ENCODE measurements around the gene C19orf47.
A peak's percentile ranks its signal among the peaks of the same experiment; 100 is the strongest.

Gene C19orf47

DNA sequence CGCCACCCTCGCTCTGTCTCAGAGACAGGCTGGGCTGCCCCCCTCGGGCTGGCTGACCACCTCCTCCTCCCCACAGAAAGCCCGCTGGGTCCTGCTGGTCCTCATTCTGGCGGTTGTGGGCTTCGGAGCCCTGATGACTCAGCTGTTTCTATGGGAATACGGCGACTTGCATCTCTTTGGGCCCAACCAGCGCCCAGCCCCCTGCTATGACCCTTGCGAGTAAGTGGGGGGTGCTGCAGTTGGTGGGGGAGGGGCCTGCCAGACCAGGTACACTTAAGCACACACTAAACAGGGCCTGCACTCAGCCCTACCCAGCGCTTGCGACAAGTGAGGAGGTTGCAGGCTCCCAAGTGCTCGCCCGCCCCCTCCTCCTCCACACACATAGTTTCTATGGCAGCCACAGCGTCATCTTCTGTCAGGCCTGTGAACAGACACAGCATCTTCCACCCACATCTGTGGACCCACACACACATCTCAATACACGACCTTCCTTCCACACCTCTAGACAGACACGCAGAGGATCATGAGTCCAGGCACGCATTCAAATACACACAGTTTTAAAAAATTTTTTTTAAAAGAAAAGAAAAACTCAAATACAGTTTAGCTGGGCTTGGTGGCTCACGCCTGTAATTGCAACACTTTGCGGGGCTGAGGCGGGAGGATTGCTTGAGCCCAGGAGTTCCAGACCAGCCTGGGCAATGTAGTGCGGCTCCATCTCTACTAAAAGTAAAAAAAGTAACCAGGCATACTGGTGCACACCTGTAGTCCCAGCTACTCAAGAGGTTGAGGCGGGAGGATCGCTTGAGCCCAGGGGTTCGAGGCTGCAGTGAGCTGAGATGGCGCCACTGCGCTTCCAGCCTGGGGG lies 18.7 kb upstream of the C19orf47 start:
- 95% methylated on average over 17 of the region's 27 CpGs for WGBS (ENCODE audit: insufficient coverage)
- Histone ChIP-seq H3K27ac (ENCODE audit: insufficient read depth in 1 of 2, low read depth in 1 of 2, low read length in 2 of 2, poor library complexity in 1 of 2, severe bottlenecking in 2 of 2) (no peak overlapping the region), H3K4me1 (ENCODE audit: control extremely low read depth in 1 of 4, control insufficient read depth in 4 of 4, insufficient read depth in 4 of 4, low read length in 3 of 4) (peaks cover 2 to 54% (median 35%) of the 10 kb centered on the region in 4 experiments), H3K36me3 (ENCODE audit: control insufficient read depth in 4 of 4, insufficient read depth in 4 of 4, low read length in 3 of 4) (peaks cover 0 to 26% (median 10%) of the 10 kb centered on the region in 4 experiments), H3K4me3 (ENCODE audit: control insufficient read depth in 1 of 7, extremely low read depth in 1 of 7, insufficient read depth in 4 of 7, low read depth in 2 of 7, low read length in 6 of 7) (no peak overlapping the region), H3K9me3 (ENCODE audit: control extremely low read depth in 1 of 5, control insufficient read depth in 4 of 5, insufficient read depth in 2 of 5, low read depth in 1 of 5, low read length in 4 of 5) (no peaks in the 10 kb centered on the region), H3K27me3 (replicated peaks in 2 of 5; ENCODE audit: control insufficient read depth in 4 of 5, insufficient read depth in 5 of 5, low read length in 4 of 5) (no peaks in the 10 kb centered on the region)
- ChIA-PET CTCF (interaction anchor here (0.7 kb wide), 1 partner anchor 14 kb away, joined by 3 read pairs; no protein-coding TSS in a partner anchor), POLR2A (interaction anchor here (0.6 kb wide), 1 partner anchor 32 kb away, joined by 4 read pairs; no protein-coding TSS in a partner anchor)
- DNase-seq, result peak in 2 of 3 donors; percentile 32 to 34

DNA sequence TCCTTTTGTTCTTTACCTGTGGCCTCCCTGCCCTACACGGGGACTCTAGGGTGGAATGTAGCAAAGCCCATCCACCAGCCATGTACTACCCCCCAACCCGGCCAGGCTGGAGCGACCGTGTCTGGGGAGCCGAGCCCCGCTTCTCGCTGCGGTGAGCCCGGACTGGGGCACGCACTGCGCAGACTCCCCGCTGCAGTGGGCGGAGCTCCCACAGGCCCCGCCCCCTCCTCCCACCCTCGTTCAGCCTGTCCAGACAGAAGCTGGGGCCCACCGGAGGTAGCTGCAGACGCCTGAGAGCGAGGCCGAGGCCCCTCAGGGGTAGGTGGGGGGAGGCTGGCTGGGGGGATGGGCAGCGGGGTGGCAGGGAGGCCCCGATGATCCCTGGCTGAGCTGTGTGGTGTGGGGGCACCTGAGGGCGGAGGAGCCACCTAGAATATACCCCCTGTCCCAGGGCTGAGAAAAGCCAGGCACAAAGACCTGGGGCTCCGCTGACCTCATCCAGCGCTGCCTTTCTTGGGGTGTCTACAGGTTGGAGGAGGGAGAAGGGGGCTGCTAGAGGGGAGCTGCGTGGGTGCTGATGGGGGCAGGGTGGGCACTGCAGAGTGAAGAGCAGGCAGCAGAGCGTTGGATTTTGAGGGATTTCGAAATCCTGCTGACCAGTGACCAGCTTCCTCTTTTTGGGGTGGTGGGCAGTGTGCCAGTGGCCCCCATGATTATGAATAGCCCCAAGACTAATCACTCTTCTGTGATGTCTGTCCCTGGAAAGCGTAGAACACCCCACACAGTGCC lies 17.6 kb upstream of the C19orf47 start:
- CTCF ChIA-PET, result interaction anchor here (0.7 kb wide), 1 partner anchor 15 kb away, joined by 3 read pairs; no protein-coding TSS in a partner anchor
- peak overlapping the region in 1 of 2 experiments; percentile 34 for H3K27ac ChIP-seq (ENCODE audit: insufficient read depth in 1 of 2, low read depth in 1 of 2, low read length in 2 of 2, poor library complexity in 1 of 2, severe bottlenecking in 2 of 2)
- POLR2A ChIA-PET, result interaction anchor here (1.0 to 1.5 kb wide), 2 partner anchors 9 to 55 kb away, joined by 3 to 5 read pairs; no protein-coding TSS in a partner anchor

DNA sequence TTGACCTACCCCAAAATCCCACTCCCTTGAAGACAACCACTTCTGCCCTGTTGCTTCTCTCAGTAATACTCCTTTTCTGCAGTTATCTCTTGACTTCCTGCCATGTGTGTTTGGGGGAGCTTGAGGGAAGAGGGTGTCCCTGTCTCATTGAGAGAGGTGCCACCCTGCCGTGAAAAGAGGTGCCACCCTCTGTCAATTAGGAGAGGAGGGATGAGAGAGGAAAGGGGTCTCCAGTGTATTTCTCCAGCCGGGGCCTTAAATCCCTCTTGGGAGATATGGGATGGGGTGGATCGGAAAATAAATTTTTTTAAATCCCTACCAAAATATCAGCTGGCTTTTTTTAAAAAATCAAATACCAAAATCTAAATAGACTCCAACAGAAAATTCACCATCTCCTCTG lies 16.8 kb upstream of the C19orf47 start:
- Histone ChIP-seq H3K27me3 (replicated peaks in 2 of 5; ENCODE audit: control insufficient read depth in 4 of 5, insufficient read depth in 5 of 5, low read length in 4 of 5) (no peaks in the 10 kb centered on the region), H3K27ac (ENCODE audit: insufficient read depth in 1 of 2, low read depth in 1 of 2, low read length in 2 of 2, poor library complexity in 1 of 2, severe bottlenecking in 2 of 2) (peak overlapping the region in 1 of 2 experiments; percentile 34), H3K4me1 (ENCODE audit: control extremely low read depth in 1 of 4, control insufficient read depth in 4 of 4, insufficient read depth in 4 of 4, low read length in 3 of 4) (peaks cover 2 to 54% (median 33%) of the 10 kb centered on the region in 4 experiments), H3K36me3 (ENCODE audit: control insufficient read depth in 4 of 4, insufficient read depth in 4 of 4, low read length in 3 of 4) (peaks cover 0 to 15% (median 2%) of the 10 kb centered on the region in 4 experiments), H3K9me3 (ENCODE audit: control extremely low read depth in 1 of 5, control insufficient read depth in 4 of 5, insufficient read depth in 2 of 5, low read depth in 1 of 5, low read length in 4 of 5) (no peaks in the 10 kb centered on the region), H3K4me3 (ENCODE audit: control insufficient read depth in 1 of 7, extremely low read depth in 1 of 7, insufficient read depth in 4 of 7, low read depth in 2 of 7, low read length in 6 of 7) (peak overlapping the region in 5 of 7 experiments; percentile 46 to 81 (median 53))
- ChIA-PET POLR2A (interaction anchor here (1.0 to 1.5 kb wide), 2 partner anchors 8 to 56 kb away, joined by 3 to 5 read pairs; no protein-coding TSS in a partner anchor), CTCF (no interaction called here)
- peak in 1 of 3 donors; percentile 22 for DNase-seq
- 20% methylated on average over 1 of the region's 3 CpGs for WGBS (ENCODE audit: insufficient coverage)

More for the DNA sequence above, 17.6 kb upstream of the C19orf47 start:
- H3K36me3 ChIP-seq (ENCODE audit: control insufficient read depth in 4 of 4, insufficient read depth in 4 of 4, low read length in 3 of 4), result peaks cover 0 to 17% (median 5%) of the 10 kb centered on the region in 4 experiments
- H3K9me3 ChIP-seq (ENCODE audit: control extremely low read depth in 1 of 5, control insufficient read depth in 4 of 5, insufficient read depth in 2 of 5, low read depth in 1 of 5, low read length in 4 of 5), result no peaks in the 10 kb centered on the region
- H3K4me3 ChIP-seq (ENCODE audit: control insufficient read depth in 1 of 7, extremely low read depth in 1 of 7, insufficient read depth in 4 of 7, low read depth in 2 of 7, low read length in 6 of 7), result peak overlapping the region in 6 of 7 experiments; percentile 46 to 81 (median 52)
- DNase-seq, result peak; percentile 54 to 67 (median 64)
- 26% methylated on average over 15 of the region's 28 CpGs for WGBS (ENCODE audit: insufficient coverage)
- no peaks in the 10 kb centered on the region for H3K27me3 ChIP-seq (replicated peaks in 2 of 5; ENCODE audit: control insufficient read depth in 4 of 5, insufficient read depth in 5 of 5, low read length in 4 of 5)
- peaks cover 2 to 51% (median 33%) of the 10 kb centered on the region in 4 experiments for H3K4me1 ChIP-seq (ENCODE audit: control extremely low read depth in 1 of 4, control insufficient read depth in 4 of 4, insufficient read depth in 4 of 4, low read length in 3 of 4)

DNA sequence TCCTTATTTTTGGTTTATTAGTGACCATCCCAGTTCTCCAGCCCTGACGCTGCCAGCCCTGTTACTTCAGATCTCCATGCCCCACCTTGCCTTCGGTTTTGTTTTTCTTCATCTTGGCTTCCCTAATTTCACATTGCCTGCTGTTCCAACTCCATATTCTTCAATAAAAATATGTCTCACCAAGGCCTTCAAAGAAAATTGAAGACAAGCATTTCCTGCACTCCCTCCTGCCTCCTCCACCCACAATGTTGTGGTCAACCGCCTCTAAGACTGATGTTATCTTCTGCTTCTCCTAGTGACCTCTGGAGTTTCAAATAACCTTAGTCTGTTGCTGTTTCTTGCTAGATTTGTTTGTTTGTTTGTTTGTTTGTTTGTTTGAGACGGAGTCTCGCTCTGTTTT lies 14.9 kb upstream of the C19orf47 start:
- POLR2A ChIA-PET, result no interaction called here
- Histone ChIP-seq H3K4me1 (ENCODE audit: control extremely low read depth in 1 of 4, control insufficient read depth in 4 of 4, insufficient read depth in 4 of 4, low read length in 3 of 4) (peaks cover 2 to 72% (median 48%) of the 10 kb centered on the region in 4 experiments), H3K36me3 (ENCODE audit: control insufficient read depth in 4 of 4, insufficient read depth in 4 of 4, low read length in 3 of 4) (peaks cover 0 to 11% (median 0%) of the 10 kb centered on the region in 4 experiments), H3K9me3 (ENCODE audit: control extremely low read depth in 1 of 5, control insufficient read depth in 4 of 5, insufficient read depth in 2 of 5, low read depth in 1 of 5, low read length in 4 of 5) (no peaks in the 10 kb centered on the region), H3K27ac (ENCODE audit: insufficient read depth in 1 of 2, low read depth in 1 of 2, low read length in 2 of 2, poor library complexity in 1 of 2, severe bottlenecking in 2 of 2) (no peak overlapping the region), H3K4me3 (ENCODE audit: control insufficient read depth in 1 of 7, extremely low read depth in 1 of 7, insufficient read depth in 4 of 7, low read depth in 2 of 7, low read length in 6 of 7) (peak overlapping the region in 1 of 7 experiments; percentile 30), H3K27me3 (replicated peaks in 2 of 5; ENCODE audit: control insufficient read depth in 4 of 5, insufficient read depth in 5 of 5, low read length in 4 of 5) (no peaks in the 10 kb centered on the region)
- WGBS (ENCODE audit: insufficient coverage), result 41% methylated on average over 5 of the region's 5 CpGs
- CTCF ChIA-PET, result no interaction called here
- DNase-seq, result peak; percentile 28 to 74 (median 68)

DNA sequence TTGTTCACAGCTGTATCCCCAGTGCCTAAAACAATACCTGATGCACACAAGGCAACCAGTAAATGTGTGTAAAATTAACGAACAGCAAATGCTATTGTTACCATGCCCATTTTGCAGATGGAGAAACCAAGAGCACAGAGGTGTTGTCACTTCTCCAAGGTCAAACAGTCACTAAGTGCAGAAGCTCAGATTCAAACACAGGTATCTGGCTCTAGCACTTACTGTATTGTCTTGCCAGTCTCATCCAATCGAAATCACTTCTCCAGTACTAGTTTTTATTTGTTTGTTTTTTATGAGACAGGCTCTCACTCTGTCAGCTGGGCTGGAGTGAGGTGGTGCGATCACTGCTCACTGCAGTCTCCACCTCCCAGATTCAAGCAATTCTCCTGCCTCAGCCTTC lies 14.0 kb upstream of the C19orf47 start:
- Histone ChIP-seq H3K9me3 (ENCODE audit: control extremely low read depth in 1 of 5, control insufficient read depth in 4 of 5, insufficient read depth in 2 of 5, low read depth in 1 of 5, low read length in 4 of 5) (no peaks in the 10 kb centered on the region), H3K4me1 (ENCODE audit: control extremely low read depth in 1 of 4, control insufficient read depth in 4 of 4, insufficient read depth in 4 of 4, low read length in 3 of 4) (peaks cover 2 to 81% (median 50%) of the 10 kb centered on the region in 4 experiments)
- POLR2A ChIA-PET, result interaction anchor here (0.8 kb wide), 1 partner anchor 81 kb away, joined by 3 read pairs; no protein-coding TSS in a partner anchor

DNA sequence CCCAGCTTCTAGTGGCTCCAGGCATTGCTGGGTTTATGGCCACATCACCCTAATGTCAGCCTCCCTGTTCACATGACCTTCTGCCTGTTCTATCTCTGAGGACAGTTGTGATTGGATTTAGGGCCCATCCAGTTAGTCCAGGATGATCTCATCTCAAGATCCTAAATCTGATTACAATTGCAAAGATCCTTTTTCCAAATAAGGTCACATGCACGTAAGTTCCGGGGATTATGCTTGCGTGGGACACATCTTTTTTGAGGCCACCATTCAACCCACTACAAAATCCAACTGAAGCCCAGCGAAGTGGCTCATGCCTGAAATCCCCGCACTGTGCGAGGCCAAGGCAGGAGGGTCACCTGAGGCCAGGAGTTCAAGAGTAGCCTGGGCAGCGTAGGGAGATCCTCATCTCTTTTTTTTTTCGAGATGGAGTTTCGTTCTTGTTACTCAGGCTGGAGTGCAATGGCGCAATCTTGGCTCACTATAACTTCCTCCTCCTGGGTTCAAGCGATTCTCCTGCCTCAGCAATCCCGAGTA lies 12.6 kb upstream of the C19orf47 start:
- Histone ChIP-seq H3K27me3 (replicated peaks in 2 of 5; ENCODE audit: control insufficient read depth in 4 of 5, insufficient read depth in 5 of 5, low read length in 4 of 5) (no peaks in the 10 kb centered on the region), H3K27ac (ENCODE audit: insufficient read depth in 1 of 2, low read depth in 1 of 2, low read length in 2 of 2, poor library complexity in 1 of 2, severe bottlenecking in 2 of 2) (no peak overlapping the region), H3K4me3 (ENCODE audit: control insufficient read depth in 1 of 7, extremely low read depth in 1 of 7, insufficient read depth in 4 of 7, low read depth in 2 of 7, low read length in 6 of 7) (peak overlapping the region in 1 of 7 experiments; percentile 6), H3K9me3 (ENCODE audit: control extremely low read depth in 1 of 5, control insufficient read depth in 4 of 5, insufficient read depth in 2 of 5, low read depth in 1 of 5, low read length in 4 of 5) (no peaks in the 10 kb centered on the region), H3K4me1 (ENCODE audit: control extremely low read depth in 1 of 4, control insufficient read depth in 4 of 4, insufficient read depth in 4 of 4, low read length in 3 of 4) (peaks cover 2 to 79% (median 45%) of the 10 kb centered on the region in 4 experiments), H3K36me3 (ENCODE audit: control insufficient read depth in 4 of 4, insufficient read depth in 4 of 4, low read length in 3 of 4) (no peaks in the 10 kb centered on the region)
- POLR2A ChIA-PET, result no interaction called here
- WGBS (ENCODE audit: insufficient coverage), result 98% methylated on average over 7 of the region's 12 CpGs
- no peak for DNase-seq
- CTCF ChIA-PET, result no interaction called here

More for the DNA sequence above, 14.0 kb upstream of the C19orf47 start:
- Histone ChIP-seq H3K36me3 (ENCODE audit: control insufficient read depth in 4 of 4, insufficient read depth in 4 of 4, low read length in 3 of 4) (peaks cover 0 to 3% (median 0%) of the 10 kb centered on the region in 4 experiments), H3K27ac (ENCODE audit: insufficient read depth in 1 of 2, low read depth in 1 of 2, low read length in 2 of 2, poor library complexity in 1 of 2, severe bottlenecking in 2 of 2) (no peak overlapping the region), H3K27me3 (replicated peaks in 2 of 5; ENCODE audit: control insufficient read depth in 4 of 5, insufficient read depth in 5 of 5, low read length in 4 of 5) (no peaks in the 10 kb centered on the region), H3K4me3 (ENCODE audit: control insufficient read depth in 1 of 7, extremely low read depth in 1 of 7, insufficient read depth in 4 of 7, low read depth in 2 of 7, low read length in 6 of 7) (no peak overlapping the region)
- no peak for DNase-seq
- 100% methylated on average over 1 of the region's 3 CpGs for WGBS (ENCODE audit: insufficient coverage)
- CTCF ChIA-PET, result no interaction called here

All from common myeloid progenitor, CD34-positive (primary cell).